GM19023 (cell line): ENCODE data around the gene MSH3.

ENCODE experiments used
- ATAC-seq: cut with Tn5 transposase; IDR thresholded peaks from one replicate; pipeline ENCODE4 v1.9.1; 2021; ENCODE audit warnings: mild to moderate bottlenecking, moderate library complexity; ENCODE audit not compliant: unreplicated experiment

Gene MSH3

DNA sequence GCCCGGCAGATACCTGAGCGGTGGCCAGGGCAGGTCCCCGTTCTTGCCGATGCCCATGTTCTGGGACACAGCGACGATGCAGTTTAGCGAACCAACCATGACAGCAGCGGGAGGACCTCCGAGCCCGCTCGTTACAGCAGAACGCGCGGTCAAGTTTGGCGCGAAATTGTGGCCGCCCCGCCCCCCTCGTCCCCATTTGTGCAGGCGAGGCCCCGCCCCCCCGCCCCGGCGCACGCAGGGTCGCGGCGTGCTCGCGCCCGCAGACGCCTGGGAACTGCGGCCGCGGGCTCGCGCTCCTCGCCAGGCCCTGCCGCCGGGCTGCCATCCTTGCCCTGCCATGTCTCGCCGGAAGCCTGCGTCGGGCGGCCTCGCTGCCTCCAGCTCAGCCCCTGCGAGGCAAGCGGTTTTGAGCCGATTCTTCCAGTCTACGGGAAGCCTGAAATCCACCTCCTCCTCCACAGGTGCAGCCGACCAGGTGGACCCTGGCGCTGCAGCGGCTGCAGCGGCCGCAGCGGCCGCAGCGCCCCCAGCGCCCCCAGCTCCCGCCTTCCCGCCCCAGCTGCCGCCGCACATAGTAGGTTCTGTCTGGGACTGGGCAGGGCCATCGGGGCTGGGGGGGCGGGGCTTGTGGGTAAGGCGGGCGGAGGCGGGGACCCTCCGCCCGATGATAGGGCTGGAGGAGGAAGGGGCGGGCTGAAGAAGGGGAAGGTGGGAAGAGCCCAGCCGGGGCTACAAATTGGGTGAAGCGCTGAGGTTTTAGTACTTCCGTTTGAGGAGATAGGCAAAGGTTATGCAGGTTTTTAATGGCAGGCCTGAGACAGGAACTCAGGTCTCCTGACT is at the start of gene MSH3, which contains the start of gene DHFR:
TSS of gene MSH3 (plus strand) at position 262 of the 840 bp plus-strand sequence. CDS start at position 338, 76 bp downstream.
TSS of gene DHFR (minus strand) at position 593 of the 840 bp plus-strand sequence. CDS start at position 99, 494 bp downstream.
- ATAC-seq: peak; percentile 69

DNA sequence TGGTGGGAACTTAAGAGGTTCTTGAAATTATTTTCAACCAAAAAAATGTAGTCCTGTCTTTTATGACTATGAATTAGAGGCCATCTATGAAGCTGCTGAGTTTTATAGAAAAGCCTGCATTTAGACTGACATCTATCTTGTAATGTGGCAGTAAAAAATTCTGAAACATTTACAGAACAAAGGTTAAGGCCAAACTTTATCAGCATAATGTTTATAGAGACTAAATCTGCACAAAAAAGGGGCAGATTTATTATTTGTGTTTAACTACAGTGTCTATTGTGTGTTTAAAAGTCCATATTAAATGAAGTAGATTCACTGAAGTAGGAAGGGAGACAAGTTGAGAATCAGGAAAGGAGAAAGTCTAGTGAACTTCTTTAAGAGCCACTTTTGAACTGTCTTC is 47.1 kb upstream of the MSH3 start:
- ATAC-seq: no peak

DNA sequence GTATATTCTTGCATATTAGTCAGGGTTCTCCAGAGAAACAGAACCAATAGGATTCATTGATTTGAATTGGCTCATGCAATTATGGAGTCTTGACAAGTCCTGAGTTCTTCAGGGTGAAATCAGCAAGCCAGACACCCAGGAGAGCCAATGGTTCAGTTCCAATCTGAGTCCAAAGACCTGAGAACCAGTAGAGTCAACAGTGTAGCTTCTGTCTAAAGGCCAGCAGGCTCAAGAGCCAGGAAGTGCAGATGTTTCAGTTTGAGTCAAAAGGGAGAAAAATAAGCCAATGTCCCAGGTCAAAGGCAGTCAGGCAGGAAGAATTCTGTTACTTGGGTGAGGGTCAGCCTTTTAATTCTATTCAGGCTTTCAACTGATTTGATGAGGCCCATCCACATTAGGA is 46.6 kb upstream of the MSH3 start:
- peak; percentile 67 for ATAC-seq

DNA sequence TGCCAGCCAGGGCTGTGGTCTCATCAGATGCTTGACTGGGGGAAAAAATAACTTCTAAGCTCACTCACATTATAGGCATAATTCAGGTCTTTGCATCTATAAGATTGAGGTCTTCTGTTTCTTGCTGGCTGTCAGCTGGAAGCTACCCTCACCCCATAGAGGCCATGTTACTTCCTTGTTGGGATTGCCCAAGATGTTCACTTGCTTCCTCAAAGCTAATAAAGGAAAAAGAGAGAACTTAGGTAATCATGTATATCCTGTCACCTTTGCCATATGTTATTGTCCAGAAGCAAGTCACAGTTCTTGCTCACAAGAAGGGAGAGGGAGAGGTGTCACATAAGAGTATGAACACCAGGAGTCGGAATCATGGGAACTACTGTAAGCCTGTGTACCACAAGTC is 45.7 kb upstream of the MSH3 start:
- ATAC-seq: no peak

- ATAC-seq: no peak
These were observed 44.8 kb upstream of the MSH3 start for GRCh38 chr5:80609692-80610091.

DNA sequence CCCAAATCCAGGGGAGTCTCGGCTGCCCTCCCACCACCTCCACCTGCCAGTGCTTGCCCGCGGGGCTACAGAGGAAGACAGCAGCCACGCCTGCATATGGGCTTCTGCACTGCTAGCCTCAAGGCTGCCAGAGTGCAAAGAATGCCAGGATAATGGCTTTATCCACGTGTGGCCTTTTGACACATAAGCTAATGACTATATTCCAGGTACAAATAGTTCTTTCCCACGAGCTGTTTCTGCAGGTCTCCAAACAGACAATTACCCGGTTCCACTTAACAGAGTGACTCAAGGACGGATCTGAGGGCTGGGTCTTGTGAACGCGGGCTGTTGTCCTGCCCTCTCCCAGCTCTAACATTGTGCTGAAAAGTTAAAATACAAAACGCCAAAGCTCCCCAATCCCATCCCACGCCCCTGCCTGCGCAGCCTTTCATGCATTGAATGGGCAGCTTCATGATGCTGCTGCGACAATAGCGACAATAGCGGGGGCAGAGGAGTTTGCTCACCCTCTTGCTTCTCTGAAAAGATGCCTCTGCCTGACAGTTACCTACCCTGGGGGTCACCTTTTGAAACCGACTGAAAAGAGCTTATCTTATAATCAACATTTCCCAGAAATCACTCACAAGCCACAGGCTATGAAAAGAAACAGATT is 39.1 kb upstream of the MSH3 start:
- ATAC-seq: no peak

GRCh38 chr5:80618438-80618837 is 36.0 kb upstream of the MSH3 start:
- ATAC-seq: no peak

- ATAC-seq: no peak
These were observed 35.4 kb upstream of the MSH3 start for GRCh38 chr5:80619086-80619485.

GRCh38 chr5:80620211-80620610 is 34.2 kb upstream of the MSH3 start:
- ATAC-seq: no peak

DNA sequence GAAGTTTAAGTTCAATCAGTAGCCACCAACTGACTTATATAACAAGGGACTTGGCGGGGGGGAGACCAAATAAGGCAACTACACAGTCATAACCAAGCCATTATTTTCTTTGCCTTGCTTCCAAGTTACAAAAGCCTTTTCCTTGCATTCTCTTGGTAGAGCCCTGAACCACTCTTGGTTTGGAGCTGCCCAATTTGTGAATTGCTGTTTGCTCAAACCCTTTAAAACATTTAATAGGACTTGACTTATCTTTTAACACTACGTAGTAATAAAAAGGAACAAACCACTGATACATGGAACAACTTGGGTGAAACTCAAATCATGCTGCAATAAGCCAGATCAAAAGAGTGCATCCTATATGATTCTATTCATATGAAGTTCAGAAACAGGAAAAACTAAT is 31.7 kb upstream of the MSH3 start:
- ATAC-seq: no peak

DNA sequence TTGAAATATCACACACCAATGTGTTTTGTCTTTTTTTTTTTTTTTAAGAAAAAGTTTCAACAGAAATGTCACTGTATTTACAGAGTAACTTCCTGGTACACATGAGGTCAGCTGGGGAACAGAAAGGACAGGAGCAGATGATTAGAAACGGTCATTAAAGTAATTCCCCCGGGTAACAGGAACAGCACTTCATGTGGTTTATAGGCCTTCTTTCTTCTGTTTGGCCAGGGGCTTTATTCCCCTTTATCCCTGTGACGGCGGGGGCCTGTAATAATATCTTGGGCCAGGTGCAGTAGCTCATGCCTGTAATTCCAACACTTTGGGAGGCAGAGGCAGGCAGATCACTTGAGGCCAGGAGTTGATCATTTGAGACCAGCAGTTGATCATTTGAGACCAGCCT is 30.5 kb upstream of the MSH3 start:
- ATAC-seq: no peak

DNA sequence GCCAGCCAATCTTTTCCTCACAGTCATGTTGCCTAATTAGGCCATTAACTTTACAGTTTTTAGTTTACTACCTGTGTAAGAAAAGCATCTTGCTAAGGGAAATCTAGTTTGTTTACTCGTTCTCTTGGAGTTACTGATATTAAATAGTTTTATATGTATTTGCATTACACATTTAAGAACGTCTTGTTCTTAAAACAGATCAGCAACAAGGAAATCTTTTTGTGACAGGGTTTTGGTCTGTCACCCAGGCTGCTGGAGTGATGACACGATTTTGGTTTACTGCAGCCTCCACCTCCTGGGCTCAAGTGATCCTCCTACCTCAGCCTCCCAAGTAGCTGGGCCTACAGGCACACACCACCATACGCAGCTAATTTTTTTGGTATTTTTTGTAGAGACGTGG is 29.2 kb upstream of the MSH3 start:
- no peak for ATAC-seq

GRCh38 chr5:80629281-80629680 is 25.2 kb upstream of the MSH3 start:
- ATAC-seq: no peak

DNA sequence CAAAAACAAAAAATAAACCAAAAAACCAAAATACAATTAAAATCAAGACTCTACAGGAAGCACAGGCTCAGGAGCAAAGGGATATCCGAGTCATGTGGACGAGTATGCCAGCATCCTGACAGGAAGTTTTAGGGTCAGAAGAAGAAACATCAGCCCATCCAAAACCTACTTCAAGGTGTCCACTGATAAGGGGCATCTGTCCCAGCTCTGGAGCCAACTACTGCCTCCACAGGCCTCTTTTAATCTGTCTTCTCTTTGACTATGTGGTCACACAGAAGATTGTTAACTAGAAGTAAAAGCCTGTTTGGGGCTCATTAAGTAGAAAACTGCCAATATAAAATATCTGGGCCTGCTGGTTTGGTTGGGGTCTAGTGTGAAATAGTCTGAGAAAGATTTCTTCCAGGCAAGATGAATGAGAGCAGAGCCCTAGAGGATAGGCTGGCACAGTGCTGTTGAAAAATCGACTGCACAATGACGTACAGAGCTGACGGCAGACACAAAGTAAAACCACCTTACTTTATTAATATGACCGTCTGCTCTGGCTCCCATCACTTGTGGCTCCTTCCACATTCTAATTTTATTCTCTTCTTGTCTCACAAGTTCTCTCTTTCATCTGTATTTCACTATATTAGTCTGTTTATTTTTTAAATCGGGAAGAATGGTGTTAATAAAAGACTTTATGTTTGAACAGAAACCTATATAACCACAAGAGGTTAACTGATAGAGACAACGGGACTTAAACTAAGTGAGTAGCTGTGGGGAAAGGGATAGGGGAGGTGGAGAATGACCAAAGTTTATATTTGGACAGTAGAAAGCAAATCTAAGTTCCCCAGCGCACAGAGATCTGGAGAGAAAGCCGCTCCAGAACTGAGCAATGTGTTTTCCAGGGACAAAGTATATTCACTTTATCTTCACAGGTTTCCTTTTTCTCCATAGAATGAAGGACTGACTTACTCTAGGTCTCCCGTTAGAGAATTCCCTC is 22.9 kb upstream of the MSH3 start:
- ATAC-seq: no peak

DNA sequence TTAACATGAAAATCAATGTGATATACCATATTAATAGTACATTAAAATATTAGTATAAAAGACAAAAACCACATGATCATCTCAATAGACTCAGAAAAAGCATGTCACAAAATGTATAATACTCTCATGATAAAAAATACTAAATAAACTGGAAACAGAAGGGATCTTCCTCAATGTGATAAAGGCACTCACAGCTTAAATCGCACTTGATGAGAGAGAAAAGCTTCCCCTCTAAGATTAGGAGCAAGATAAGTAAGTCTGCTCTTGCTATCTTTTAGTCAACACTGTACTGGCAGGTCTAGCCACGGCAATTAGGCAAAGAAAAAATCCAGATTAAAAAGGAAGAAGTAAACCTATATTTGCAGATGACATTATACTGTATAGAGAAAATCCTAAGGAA is 21.8 kb upstream of the MSH3 start:
- no peak for ATAC-seq

- ATAC-seq: no peak
These were observed 20.3 kb upstream of the MSH3 start for GRCh38 chr5:80634193-80634592.

GRCh38 chr5:80641353-80641752 is 13.1 kb upstream of the MSH3 start:
- ATAC-seq: no peak

DNA sequence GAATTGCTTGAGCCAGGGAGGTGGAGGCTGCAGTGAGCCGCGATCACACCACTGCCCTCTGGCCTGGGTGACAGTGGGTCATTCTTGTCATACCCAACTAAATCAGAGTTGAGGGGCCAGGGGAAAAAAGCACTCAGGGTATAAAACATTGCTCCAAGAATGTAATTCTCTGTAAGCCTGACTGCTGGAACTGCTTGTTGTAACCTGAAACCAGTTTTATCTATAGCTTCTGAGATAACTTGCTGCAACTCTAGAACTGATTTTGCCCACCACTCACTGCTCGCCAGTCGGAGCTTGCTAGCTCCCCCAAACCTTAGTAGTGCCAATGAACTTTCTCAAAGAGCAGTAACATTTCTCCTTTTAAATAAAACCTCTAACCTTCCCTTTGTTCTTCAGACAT is 9.6 kb upstream of the MSH3 start:
- no peak for ATAC-seq

DNA sequence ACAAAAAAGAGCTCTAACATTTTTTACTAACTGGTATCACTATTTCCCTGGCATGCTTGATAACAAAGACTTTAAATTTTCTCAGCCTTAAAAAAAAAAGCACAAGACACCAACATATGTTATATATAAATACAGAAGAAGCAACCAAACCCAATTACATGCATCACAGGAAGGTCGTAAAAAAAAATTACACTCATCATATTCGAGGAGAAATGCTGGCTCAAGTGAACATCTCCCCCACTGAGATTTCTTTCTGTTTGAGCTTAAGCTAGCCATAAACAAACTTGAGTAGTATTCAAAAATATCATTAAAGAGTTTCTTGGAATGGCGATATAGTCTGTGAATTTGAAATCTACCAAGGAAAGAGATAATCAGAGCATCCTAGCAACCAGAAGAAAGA is 7.5 kb upstream of the MSH3 start:
- ATAC-seq: no peak

- no peak for ATAC-seq
These were observed 950 bp upstream of the MSH3 start for GRCh38 chr5:80653502-80653901.

DNA sequence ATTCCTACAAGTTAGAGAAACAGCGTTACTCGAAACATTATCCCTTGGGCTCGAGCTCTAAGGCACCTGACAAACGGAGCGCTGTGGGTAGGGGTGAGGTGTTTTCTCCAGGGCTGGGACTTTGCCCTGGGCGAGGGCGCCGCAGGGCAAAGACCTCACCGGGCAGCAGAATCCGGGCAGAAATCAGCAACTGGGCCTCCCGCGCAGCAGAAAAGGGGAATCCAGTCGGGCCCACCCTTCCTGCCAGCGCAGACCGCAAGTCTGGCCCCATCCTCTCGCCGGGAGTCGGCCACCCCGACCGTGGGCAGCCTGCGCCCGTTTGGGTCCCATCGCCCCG is 430 bp upstream of the MSH3 start:
- ATAC-seq: no peak
